ENCODE measurements around the gene AQP7. TPM values are rescaled to one million over a fixed set of nuclear protein-coding genes. Genes with fewer than 3 reads are reported as not detected.
"Not testable (repeated sequence)": the region's sequence is repeated elsewhere in the genome, so short reads cannot be mapped to it uniquely, and the experiment has no call there.

The AQP7 gene
- total RNA-seq, 1 experiment from 2014 or later: not detected

GRCh38 chr9:33424043-33424442 lies 21.7 kb upstream of the AQP7 start:
- H3K27me3 ChIP-seq (replicated peaks); H3K4me1 ChIP-seq (replicated peaks); H3K36me3 ChIP-seq; H3K27ac ChIP-seq; H3K4me3 ChIP-seq; DNase-seq (ENCODE audit: low read depth in 1 of 2, low spot score in 2 of 2); H3K9me3 ChIP-seq (replicated peaks): not testable (repeated sequence)

GRCh38 chr9:33419708-33420303 lies 17.4 kb upstream of the AQP7 start:
- Histone ChIP-seq H3K4me1 (replicated peaks) (no peaks in the 10 kb centered on the region), H3K4me3 (no peak overlapping the region), H3K9me3 (replicated peaks) (no peaks in the 10 kb centered on the region), H3K27ac (no peak overlapping the region), H3K27me3 (replicated peaks) (no peaks in the 10 kb centered on the region; the same call in 1 of the 2 replicates), H3K36me3 (no peaks in the 10 kb centered on the region)
- DNase-seq (ENCODE audit: low read depth in 1 of 2, low spot score in 2 of 2): no peak

GRCh38 chr9:33418090-33418489 lies 15.7 kb upstream of the AQP7 start:
- H3K4me1 ChIP-seq (replicated peaks): no peaks in the 10 kb centered on the region
- DNase-seq (ENCODE audit: low read depth in 1 of 2, low spot score in 2 of 2): no peak
- no peaks in the 10 kb centered on the region for H3K36me3 ChIP-seq
- H3K27ac ChIP-seq: no peak overlapping the region
- H3K27me3 ChIP-seq (replicated peaks): no peaks in the 10 kb centered on the region; the same call in 1 of the 2 replicates
- H3K9me3 ChIP-seq (replicated peaks): no peaks in the 10 kb centered on the region
- no peak overlapping the region for H3K4me3 ChIP-seq

GRCh38 chr9:33416996-33417395 lies 14.6 kb upstream of the AQP7 start:
- Histone ChIP-seq H3K4me1 (replicated peaks) (no peaks in the 10 kb centered on the region), H3K36me3 (no peaks in the 10 kb centered on the region), H3K4me3 (no peak overlapping the region), H3K27ac (no peak overlapping the region), H3K27me3 (replicated peaks) (no peaks in the 10 kb centered on the region; the same call in 1 of the 2 replicates), H3K9me3 (replicated peaks) (no peaks in the 10 kb centered on the region)
- no peak for DNase-seq (ENCODE audit: low read depth in 1 of 2, low spot score in 2 of 2)

- no peak overlapping the region for H3K27ac ChIP-seq
- no peaks in the 10 kb centered on the region for H3K36me3 ChIP-seq
- no peak overlapping the region for H3K4me3 ChIP-seq
- no peaks in the 10 kb centered on the region for H3K27me3 ChIP-seq (replicated peaks)
- peak; percentile 5 to 49 for DNase-seq (ENCODE audit: low read depth in 1 of 2, low spot score in 2 of 2)
- no peaks in the 10 kb centered on the region for H3K4me1 ChIP-seq (replicated peaks)
- H3K9me3 ChIP-seq (replicated peaks): no peaks in the 10 kb centered on the region
These were observed 13.2 kb upstream of the AQP7 start for GRCh38 chr9:33415501-33416038.

- H3K36me3 ChIP-seq: no peaks in the 10 kb centered on the region
- H3K9me3 ChIP-seq (replicated peaks): no peaks in the 10 kb centered on the region
- no peak for DNase-seq (ENCODE audit: low read depth in 1 of 2, low spot score in 2 of 2)
- no peak overlapping the region for H3K4me3 ChIP-seq
- no peaks in the 10 kb centered on the region for H3K4me1 ChIP-seq (replicated peaks)
- no peak overlapping the region for H3K27ac ChIP-seq
- no peaks in the 10 kb centered on the region for H3K27me3 ChIP-seq (replicated peaks)
These were observed 12.6 kb upstream of the AQP7 start for GRCh38 chr9:33414889-33415500.

- Histone ChIP-seq H3K4me1 (replicated peaks) (no peaks in the 10 kb centered on the region), H3K36me3 (no peaks in the 10 kb centered on the region), H3K9me3 (replicated peaks) (no peaks in the 10 kb centered on the region), H3K27ac (no peak overlapping the region), H3K4me3 (no peak overlapping the region), H3K27me3 (replicated peaks) (no peaks in the 10 kb centered on the region)
- DNase-seq (ENCODE audit: low read depth in 1 of 2, low spot score in 2 of 2): no peak
These were observed 11.9 kb upstream of the AQP7 start for GRCh38 chr9:33414268-33414667.

GRCh38 chr9:33408087-33408486 lies 5.7 kb upstream of the AQP7 start:
- H3K4me1 ChIP-seq (replicated peaks): no peaks in the 10 kb centered on the region
- no peak overlapping the region for H3K4me3 ChIP-seq
- no peak overlapping the region for H3K27ac ChIP-seq
- H3K9me3 ChIP-seq (replicated peaks): no peaks in the 10 kb centered on the region
- no peaks in the 10 kb centered on the region for H3K36me3 ChIP-seq
- H3K27me3 ChIP-seq (replicated peaks): no peaks in the 10 kb centered on the region
- no peak for DNase-seq (ENCODE audit: low read depth in 1 of 2, low spot score in 2 of 2)

- H3K27me3 ChIP-seq (replicated peaks): no peaks in the 10 kb centered on the region
- no peak for DNase-seq (ENCODE audit: low read depth in 1 of 2, low spot score in 2 of 2)
- no peaks in the 10 kb centered on the region for H3K9me3 ChIP-seq (replicated peaks)
These were observed 4.7 kb upstream of the AQP7 start for GRCh38 chr9:33407061-33407460.

GRCh38 chr9:33404788-33405362 lies 2.5 kb upstream of the AQP7 start:
- Histone ChIP-seq H3K27me3 (replicated peaks) (no peaks in the 10 kb centered on the region), H3K36me3 (no peaks in the 10 kb centered on the region), H3K27ac (no peak overlapping the region), H3K4me3 (no peak overlapping the region), H3K4me1 (replicated peaks) (no peaks in the 10 kb centered on the region), H3K9me3 (replicated peaks) (no peaks in the 10 kb centered on the region)
- DNase-seq (ENCODE audit: low read depth in 1 of 2, low spot score in 2 of 2): no peak

More at GRCh38 chr9:33407061-33407460, 4.7 kb upstream of the AQP7 start:
- H3K36me3 ChIP-seq: no peaks in the 10 kb centered on the region
- H3K4me1 ChIP-seq (replicated peaks): no peaks in the 10 kb centered on the region
- no peak overlapping the region for H3K27ac ChIP-seq
- no peak overlapping the region for H3K4me3 ChIP-seq

GRCh38 chr9:33403941-33404787 lies 1.8 kb upstream of the AQP7 start:
- Histone ChIP-seq H3K27ac (no peak overlapping the region), H3K4me3 (no peak overlapping the region), H3K9me3 (replicated peaks) (no peaks in the 10 kb centered on the region), H3K4me1 (replicated peaks) (no peaks in the 10 kb centered on the region), H3K36me3 (no peaks in the 10 kb centered on the region), H3K27me3 (replicated peaks) (no peaks in the 10 kb centered on the region)
- no peak for DNase-seq (ENCODE audit: low read depth in 1 of 2, low spot score in 2 of 2)

GRCh38 chr9:33401809-33402208 lies 559 bp downstream of the AQP7 start:
- not testable (repeated sequence) for H3K4me1 ChIP-seq (replicated peaks); H3K27ac ChIP-seq; H3K9me3 ChIP-seq (replicated peaks); H3K36me3 ChIP-seq; DNase-seq (ENCODE audit: low read depth in 1 of 2, low spot score in 2 of 2); H3K27me3 ChIP-seq (replicated peaks); H3K4me3 ChIP-seq

- DNase-seq (ENCODE audit: low read depth in 1 of 2, low spot score in 2 of 2); H3K9me3 ChIP-seq (replicated peaks); H3K36me3 ChIP-seq; H3K4me3 ChIP-seq; H3K4me1 ChIP-seq (replicated peaks); H3K27me3 ChIP-seq (replicated peaks); H3K27ac ChIP-seq: not testable (repeated sequence)
These were observed 3.3 kb downstream of the AQP7 start for GRCh38 chr9:33399047-33399446.

- not testable (repeated sequence) for H3K36me3 ChIP-seq; H3K9me3 ChIP-seq (replicated peaks); DNase-seq (ENCODE audit: low read depth in 1 of 2, low spot score in 2 of 2); H3K4me1 ChIP-seq (replicated peaks); H3K27me3 ChIP-seq (replicated peaks); H3K4me3 ChIP-seq; H3K27ac ChIP-seq
These were observed 4.6 kb downstream of the AQP7 start for GRCh38 chr9:33397801-33398200.

All from SJSA1 (cell line).